ENCODE data around the gene GRAMD2A.

GRCh38 chr15:72168808-72169190, 28.8 kb downstream of the GRAMD2A start:
- TF ChIP-seq POLR2AphosphoS5 (IDR thresholded peaks at IDR 0.05; ENCODE audit: low read depth, low read length) = no peak
- no peak for TF ChIP-seq TAF1 (IDR thresholded peaks at IDR 0.05; ENCODE audit: borderline replicate concordance, insufficient read depth, low read length)
- TF ChIP-seq, protein P1, sequence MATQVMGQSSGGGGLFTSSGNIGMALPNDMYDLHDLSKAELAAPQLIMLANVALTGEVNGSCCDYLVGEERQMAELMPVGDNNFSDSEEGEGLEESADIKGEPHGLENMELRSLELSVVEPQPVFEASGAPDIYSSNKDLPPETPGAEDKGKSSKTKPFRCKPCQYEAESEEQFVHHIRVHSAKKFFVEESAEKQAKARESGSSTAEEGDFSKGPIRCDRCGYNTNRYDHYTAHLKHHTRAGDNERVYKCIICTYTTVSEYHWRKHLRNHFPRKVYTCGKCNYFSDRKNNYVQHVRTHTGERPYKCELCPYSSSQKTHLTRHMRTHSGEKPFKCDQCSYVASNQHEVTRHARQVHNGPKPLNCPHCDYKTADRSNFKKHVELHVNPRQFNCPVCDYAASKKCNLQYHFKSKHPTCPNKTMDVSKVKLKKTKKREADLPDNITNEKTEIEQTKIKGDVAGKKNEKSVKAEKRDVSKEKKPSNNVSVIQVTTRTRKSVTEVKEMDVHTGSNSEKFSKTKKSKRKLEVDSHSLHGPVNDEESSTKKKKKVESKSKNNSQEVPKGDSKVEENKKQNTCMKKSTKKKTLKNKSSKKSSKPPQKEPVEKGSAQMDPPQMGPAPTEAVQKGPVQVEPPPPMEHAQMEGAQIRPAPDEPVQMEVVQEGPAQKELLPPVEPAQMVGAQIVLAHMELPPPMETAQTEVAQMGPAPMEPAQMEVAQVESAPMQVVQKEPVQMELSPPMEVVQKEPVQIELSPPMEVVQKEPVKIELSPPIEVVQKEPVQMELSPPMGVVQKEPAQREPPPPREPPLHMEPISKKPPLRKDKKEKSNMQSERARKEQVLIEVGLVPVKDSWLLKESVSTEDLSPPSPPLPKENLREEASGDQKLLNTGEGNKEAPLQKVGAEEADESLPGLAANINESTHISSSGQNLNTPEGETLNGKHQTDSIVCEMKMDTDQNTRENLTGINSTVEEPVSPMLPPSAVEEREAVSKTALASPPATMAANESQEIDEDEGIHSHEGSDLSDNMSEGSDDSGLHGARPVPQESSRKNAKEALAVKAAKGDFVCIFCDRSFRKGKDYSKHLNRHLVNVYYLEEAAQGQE (IDR thresholded peaks at IDR 0.05; ENCODE audit: insufficient read depth in 1 of 2, low read depth in 2 of 2, low read length in 2 of 2) = no peak
